GM21390 (cell line): ENCODE measurements around the gene IMMP2L.
"Not testable (repeated sequence)": the region's sequence is repeated elsewhere in the genome, so short reads cannot be mapped to it uniquely, and the experiment has no call there.

Experiments used
- ATAC-seq: cut with Tn5 transposase; IDR thresholded peaks from one replicate; pipeline ENCODE4 v1.9.1; 2021; ENCODE audit not compliant: unreplicated experiment

The IMMP2L gene

DNA sequence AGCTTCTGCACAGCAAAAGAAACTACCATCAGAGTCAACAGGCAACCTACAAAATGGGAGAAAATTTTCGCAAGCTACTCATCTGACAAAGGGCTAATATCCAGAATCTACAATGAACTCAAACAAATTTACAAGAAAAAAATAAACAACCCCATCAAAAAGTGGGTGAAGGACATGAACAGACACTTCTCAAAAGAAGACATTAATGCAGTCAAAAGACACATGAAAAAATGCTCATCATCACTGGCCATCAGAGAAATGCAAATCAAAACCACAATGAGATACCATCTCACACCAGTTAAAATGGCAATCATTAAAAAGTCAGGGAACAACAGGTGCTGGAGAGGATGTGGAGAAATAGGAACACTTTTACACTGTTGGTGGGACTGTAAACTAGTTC, 92.4 kb downstream of the IMMP2L start:
- not testable (repeated sequence) for ATAC-seq

- ATAC-seq: not testable (repeated sequence)
These were observed 96.5 kb downstream of the IMMP2L start for GRCh38 chr7:111465774-111466173.

- ATAC-seq: no peak
These were observed 101.6 kb downstream of the IMMP2L start for GRCh38 chr7:111460695-111461094.

- no peak for ATAC-seq
These were observed 102.5 kb downstream of the IMMP2L start for GRCh38 chr7:111459757-111460280.

- ATAC-seq: no peak
These were observed 103.1 kb downstream of the IMMP2L start for GRCh38 chr7:111459065-111459756.

DNA sequence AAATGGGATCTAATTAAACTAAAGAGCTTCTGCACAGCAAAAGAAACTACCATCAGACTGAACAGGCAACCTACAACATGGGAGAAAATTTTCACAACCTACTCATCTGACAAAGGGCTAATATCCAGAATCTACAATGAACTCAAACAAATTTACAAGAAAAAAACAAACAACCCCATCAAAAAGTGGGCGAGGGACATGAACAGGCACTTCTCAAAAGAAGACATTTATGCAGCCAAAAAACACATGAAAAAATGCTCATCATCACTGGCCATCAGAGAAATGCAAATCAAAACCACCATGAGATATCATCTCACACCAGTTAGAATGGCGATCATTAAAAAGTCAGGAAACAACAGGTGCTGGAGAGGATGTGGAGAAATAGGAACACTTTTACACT, 111.6 kb downstream of the IMMP2L start:
- not testable (repeated sequence) for ATAC-seq

DNA sequence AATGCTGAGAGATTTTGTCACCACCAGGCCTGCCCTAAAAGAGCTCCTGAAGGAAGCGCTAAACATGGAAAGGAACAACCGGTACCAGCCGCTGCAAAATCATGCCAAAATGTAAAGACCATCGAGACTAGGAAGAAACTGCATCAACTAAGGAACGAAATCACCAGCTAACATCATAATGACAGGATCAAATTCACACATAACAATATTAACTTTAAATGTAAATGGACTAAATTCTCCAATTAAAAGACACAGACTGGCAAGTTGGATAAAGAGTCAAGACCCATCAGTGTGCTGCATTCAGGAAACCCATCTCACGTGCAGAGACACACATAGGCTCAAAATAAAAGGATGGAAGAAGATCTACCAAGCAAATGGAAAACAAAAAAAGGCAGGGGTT, 114.8 kb downstream of the IMMP2L start:
- not testable (repeated sequence) for ATAC-seq

GRCh38 chr7:111439977-111440376, 122.3 kb downstream of the IMMP2L start:
- no peak for ATAC-seq

DNA sequence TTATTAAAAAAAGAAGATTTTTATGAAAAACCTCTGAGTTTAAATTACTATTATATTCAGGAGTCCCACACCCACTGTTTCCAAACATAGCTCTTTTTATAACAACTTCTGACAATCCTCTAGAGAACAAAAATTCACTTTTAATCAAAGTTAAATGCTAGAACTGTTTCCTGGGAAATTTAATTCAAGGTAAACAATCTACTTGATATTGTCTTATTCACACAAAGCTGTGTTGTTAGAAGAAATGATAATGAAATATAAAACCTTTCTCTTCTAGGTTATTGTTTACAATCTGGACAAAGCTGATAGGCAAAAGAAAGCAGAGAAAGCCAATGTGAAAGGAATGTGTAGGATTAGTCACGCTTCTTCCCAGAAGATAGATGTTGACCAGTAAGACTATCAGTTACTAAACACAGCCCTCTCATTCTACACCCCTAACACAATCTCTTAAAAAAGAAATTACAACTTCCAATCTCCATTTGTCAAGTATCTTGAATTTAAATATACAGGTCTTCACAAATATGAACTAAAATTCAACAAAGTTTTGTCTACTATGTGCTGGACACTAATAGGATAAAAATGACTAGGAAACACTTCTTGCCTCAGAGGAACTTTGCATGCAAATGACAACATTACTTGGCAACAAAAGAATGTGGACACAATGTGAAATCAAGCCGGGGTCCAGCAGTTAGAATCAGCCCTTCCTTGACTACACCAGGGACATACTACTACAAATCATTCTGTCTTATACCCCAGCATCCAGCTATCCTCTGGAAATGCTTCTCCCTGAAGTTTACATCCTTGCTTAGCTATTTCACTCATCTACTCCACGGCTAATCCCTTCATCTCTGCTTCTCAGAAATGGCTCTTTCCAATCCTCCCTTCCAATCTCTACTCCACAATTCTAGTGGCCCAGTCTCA, 123.7 kb downstream of the IMMP2L start:
- ATAC-seq: no peak

DNA sequence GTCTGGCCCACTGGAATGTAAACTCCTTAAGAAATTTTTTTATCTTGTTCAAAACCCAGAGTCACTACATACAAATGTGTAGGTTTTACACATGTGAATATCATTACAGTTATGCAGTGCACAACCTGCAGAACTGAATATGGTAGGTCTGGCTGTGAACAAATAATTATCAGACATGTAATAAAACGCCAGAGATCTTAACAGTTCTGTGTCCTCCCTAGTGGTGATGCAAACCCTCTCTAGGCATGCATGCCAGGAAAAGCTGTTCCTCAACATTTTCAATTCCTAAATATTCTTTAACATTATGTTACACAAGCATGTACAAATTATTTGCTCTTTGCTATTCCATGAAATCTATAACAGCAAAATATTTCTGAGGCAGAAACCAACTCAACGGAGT, 124.6 kb downstream of the IMMP2L start:
- ATAC-seq: no peak

GRCh38 chr7:111436608-111437007, 125.7 kb downstream of the IMMP2L start:
- no peak for ATAC-seq

DNA sequence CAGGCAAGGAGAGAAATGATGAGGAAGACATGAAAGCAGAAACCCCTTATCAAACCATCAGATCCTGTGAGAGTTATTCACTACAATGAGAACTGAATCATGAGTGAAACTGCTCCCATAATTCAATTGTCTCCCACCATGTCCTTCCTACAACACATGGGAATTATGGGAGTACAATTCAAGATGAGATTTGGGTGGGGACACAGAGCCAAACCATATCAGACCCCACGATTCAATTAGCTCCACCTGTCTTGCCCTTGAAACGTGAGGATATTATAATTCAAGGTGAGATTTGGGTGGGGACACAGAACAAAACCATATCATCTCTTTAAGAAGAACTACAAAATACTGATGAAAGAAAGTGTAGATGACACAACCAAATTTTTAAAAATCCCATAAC, 128.9 kb downstream of the IMMP2L start:
- ATAC-seq: no peak

DNA sequence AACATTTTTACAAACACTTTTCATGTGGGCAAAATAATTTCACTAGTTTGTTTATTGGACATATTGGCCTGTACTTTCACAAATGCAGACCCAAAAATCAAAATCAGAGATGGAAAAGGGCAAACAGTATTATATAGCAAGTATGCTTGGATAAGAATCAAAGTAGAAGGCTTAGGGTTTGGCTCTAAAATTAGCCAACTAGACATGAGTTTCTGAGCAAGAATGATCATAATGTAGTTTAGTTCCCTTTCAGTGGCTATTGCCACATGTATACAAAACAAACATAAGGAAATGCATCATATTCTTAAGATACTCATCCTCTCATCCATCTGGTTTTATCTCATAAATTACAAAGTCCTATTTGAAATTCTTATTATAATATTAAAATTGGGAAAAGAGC, 132.5 kb downstream of the IMMP2L start:
- ATAC-seq: no peak

GRCh38 chr7:111424768-111425167, 137.5 kb downstream of the IMMP2L start:
- no peak for ATAC-seq

- no peak for ATAC-seq
These were observed 147.9 kb downstream of the IMMP2L start for GRCh38 chr7:111414374-111414773.

GRCh38 chr7:111413739-111414138, 148.6 kb downstream of the IMMP2L start:
- no peak for ATAC-seq

- ATAC-seq: no peak
These were observed 151.4 kb downstream of the IMMP2L start for GRCh38 chr7:111410899-111411298.

- no peak for ATAC-seq
These were observed 152.4 kb downstream of the IMMP2L start for GRCh38 chr7:111409714-111410422.

DNA sequence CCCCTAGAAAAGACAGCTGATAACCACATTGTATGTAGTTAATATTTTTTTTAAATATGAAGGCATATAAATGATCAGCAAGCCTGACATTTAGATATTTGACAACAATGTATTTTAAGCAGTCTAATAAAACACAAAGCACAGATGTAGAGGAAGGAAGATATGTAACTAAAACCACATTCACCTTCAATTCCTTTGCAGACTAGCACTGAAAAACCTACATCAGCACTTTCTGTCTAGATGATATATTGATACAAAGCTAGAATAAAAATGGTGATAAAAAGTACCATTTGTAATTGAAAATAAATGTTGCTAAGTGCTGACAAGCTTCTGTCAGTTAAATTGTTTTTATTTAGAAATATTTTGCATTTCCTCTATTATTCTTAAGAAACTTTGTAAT, 153.6 kb downstream of the IMMP2L start:
- ATAC-seq: no peak

- no peak for ATAC-seq
These were observed 155.0 kb downstream of the IMMP2L start for GRCh38 chr7:111407258-111407657.

DNA sequence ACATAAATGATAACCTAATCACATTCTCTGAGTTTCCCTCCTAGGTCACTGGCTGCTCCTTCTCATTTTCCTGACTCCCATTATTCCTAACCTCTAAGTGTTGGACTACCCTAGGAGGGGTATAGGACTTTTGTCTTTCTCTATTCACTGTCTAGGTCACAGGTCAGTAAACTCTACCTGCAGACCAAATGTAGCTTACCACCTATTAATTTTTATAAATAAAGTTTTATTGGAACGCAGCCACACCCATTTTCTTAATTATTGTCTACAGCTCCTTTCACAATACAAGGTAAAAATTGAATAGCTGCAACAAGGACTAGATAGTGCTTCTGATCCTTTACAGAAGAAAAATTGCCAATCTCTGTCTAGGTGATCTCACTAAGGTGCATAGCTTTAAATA, 156.7 kb downstream of the IMMP2L start:
- no peak for ATAC-seq
